ENCODE results near the gene ACTR5. TPM values are rescaled to one million over a fixed set of nuclear protein-coding genes. Genes with fewer than 3 reads are reported as not detected.

The ACTR5 gene
- total and polyA plus RNA-seq, 2 of the 13 experiments (the other 11 are each of a cell fraction or from before 2014, with no cell fraction given) = 19.5 to 20.5 TPM

DNA sequence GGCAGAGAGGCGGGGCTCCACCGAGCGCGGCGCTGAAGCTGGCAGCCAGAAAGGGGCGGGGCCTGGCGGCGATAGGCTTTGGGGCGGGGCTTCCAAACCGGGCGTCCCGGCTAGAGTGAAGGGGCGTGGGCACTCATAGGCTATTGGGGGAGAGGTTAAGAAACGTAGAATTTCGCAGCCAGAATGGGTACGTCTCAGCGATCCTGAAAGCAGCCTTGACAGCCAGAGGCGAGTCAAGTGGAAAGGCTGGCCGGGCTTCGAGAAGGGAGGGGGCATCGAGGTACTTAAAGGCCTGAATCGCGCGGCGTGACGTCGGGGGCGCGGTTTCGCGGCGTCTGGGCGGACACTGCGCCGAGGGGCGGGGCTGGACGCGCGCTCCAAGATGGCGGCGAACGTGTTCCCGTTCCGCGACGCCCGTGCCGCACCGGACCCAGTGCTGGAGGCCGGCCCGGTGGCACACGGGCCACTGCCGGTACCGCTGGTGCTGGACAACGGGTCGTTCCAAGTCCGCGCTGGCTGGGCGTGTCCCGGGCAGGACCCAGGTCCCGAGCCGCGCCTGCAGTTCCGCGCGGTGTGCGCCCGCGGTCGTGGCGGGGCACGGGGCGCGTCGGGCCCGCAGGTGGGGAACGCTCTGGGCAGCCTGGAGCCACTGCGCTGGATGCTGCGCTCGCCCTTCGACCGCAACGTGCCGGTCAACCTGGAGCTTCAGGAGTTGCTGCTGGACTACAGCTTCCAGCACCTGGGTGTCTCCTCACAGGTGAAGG, at the start of gene ACTR5 (continued):
- TF ChIP-seq, protein P1, sequence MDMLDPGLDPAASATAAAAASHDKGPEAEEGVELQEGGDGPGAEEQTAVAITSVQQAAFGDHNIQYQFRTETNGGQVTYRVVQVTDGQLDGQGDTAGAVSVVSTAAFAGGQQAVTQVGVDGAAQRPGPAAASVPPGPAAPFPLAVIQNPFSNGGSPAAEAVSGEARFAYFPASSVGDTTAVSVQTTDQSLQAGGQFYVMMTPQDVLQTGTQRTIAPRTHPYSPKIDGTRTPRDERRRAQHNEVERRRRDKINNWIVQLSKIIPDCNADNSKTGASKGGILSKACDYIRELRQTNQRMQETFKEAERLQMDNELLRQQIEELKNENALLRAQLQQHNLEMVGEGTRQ (IDR thresholded peaks at IDR 0.05; ENCODE audit: low read depth, low read length) = no peak
- TF ChIP-seq, protein P1 (CRISPR knock-in tag; IDR thresholded peaks at IDR 0.05; ENCODE audit: borderline replicate concordance) = no peak
- no peak for TF ChIP-seq MTA3 (CRISPR knock-in tag; IDR thresholded peaks at IDR 0.05)
- TF ChIP-seq NCOA5 (CRISPR knock-in tag; IDR thresholded peaks at IDR 0.05) = no peak
- peak; percentile 81 for TF ChIP-seq MAX (IDR thresholded peaks at IDR 0.05)
- TF ChIP-seq HOXA9 (CRISPR knock-in tag; IDR thresholded peaks at IDR 0.05; ENCODE audit: borderline replicate concordance) = no peak
- TF ChIP-seq, protein P2, sequence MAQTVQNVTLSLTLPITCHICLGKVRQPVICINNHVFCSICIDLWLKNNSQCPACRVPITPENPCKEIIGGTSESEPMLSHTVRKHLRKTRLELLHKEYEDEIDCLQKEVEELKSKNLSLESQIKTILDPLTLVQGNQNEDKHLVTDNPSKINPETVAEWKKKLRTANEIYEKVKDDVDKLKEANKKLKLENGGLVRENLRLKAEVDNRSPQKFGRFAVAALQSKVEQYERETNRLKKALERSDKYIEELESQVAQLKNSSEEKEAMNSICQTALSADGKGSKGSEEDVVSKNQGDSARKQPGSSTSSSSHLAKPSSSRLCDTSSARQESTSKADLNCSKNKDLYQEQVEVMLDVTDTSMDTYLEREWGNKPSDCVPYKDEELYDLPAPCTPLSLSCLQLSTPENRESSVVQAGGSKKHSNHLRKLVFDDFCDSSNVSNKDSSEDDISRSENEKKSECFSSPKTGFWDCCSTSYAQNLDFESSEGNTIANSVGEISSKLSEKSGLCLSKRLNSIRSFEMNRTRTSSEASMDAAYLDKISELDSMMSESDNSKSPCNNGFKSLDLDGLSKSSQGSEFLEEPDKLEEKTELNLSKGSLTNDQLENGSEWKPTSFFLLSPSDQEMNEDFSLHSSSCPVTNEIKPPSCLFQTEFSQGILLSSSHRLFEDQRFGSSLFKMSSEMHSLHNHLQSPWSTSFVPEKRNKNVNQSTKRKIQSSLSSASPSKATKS (CRISPR knock-in tag; IDR thresholded peaks at IDR 0.05) = no peak; the same call in 1 of the 2 replicates
- TF ChIP-seq ZNF484 (CRISPR knock-in tag; IDR thresholded peaks at IDR 0.05; ENCODE audit: borderline replicate concordance, low read depth) = peak; percentile 85
- TF ChIP-seq POLR2AphosphoS2 (IDR thresholded peaks at IDR 0.05; ENCODE audit: low read depth, low read length) = no peak
- TF ChIP-seq TBP (CRISPR knock-in tag; IDR thresholded peaks at IDR 0.05) = 0 out of 2 replicates have a peak, but pooled peaks have one; percentile 75
- TF ChIP-seq ZNF350 (CRISPR knock-in tag; IDR thresholded peaks at IDR 0.05; ENCODE audit: borderline replicate concordance, low read depth) = no peak
- TF ChIP-seq HDAC6 (IDR thresholded peaks at IDR 0.05; ENCODE audit: low read depth, low read length) = no peak
- peak; percentile 100 for TF ChIP-seq KDM5B (CRISPR knock-in tag; IDR thresholded peaks at IDR 0.05; ENCODE audit: borderline replicate concordance)
- no peak for TF ChIP-seq ZFP82 (CRISPR knock-in tag; IDR thresholded peaks at IDR 0.05; ENCODE audit: borderline replicate concordance)
- peak; percentile 95; the same call in 1 of the 2 replicates for TF ChIP-seq SIN3A (IDR thresholded peaks at IDR 0.05; ENCODE audit: borderline replicate concordance, low read depth, low read length)
- TF ChIP-seq ZNF18 (CRISPR knock-in tag; IDR thresholded peaks at IDR 0.05; ENCODE audit: insufficient replicate concordance) = peak; percentile 83
- peak; percentile 96 for TF ChIP-seq BCL3 (CRISPR knock-in tag; IDR thresholded peaks at IDR 0.05)
- peak; percentile 89 for TF ChIP-seq KMT2B (CRISPR knock-in tag; IDR thresholded peaks at IDR 0.05)
- TF ChIP-seq DR1 (CRISPR knock-in tag; IDR thresholded peaks at IDR 0.05) = peak; percentile 94
- no peak for TF ChIP-seq KDM4B (CRISPR knock-in tag; IDR thresholded peaks at IDR 0.05)
- peak; percentile 91 for TF ChIP-seq POGZ (CRISPR knock-in tag; IDR thresholded peaks at IDR 0.05)
- TF ChIP-seq ZNF766 (CRISPR knock-in tag; IDR thresholded peaks at IDR 0.05; ENCODE audit: borderline replicate concordance) = peak; percentile 76
